Liver (tissue), 9 donors: ENCODE results near the gene TBC1D22B. TPM values are rescaled to one million over a fixed set of nuclear protein-coding genes. Genes with fewer than 3 reads are reported as not detected.

Experiments
- DNase-seq: peaks from one replicate; pipeline ENCODE4 v3.0.0-alpha.2; 2017; ENCODE audit warnings: low spot score
- H3K27ac ChIP-seq, 2 donors: one replicate each; pipeline ENCODE4 v1.7.0; 2013; ENCODE audit warnings: inconsistent platforms in 2 of 2, low read length in 2 of 2, control low read depth in 1 of 2, low read depth in 1 of 2, mild to moderate bottlenecking in 1 of 2
- H3K27me3 ChIP-seq, 4 donors: one replicate each; pipeline versions ENCODE4 v1.6.1 to v1.7.0; 2013; ENCODE audit warnings: low read length in 3 of 4, inconsistent platforms in 1 of 4, mild to moderate bottlenecking in 1 of 4, moderate library complexity in 1 of 4; ENCODE audit not compliant: control insufficient read depth in 4 of 4, insufficient read depth in 4 of 4
- H3K36me3 ChIP-seq, 4 donors: one replicate each; pipeline versions ENCODE4 v1.6.1 to v1.7.0; 2013; ENCODE audit warnings: low read length in 3 of 4, mild to moderate bottlenecking in 3 of 4, low read depth in 1 of 4, moderate library complexity in 1 of 4; ENCODE audit not compliant: control insufficient read depth in 4 of 4, insufficient read depth in 3 of 4
- H3K4me1 ChIP-seq, 4 donors: one replicate each; pipeline versions ENCODE4 v1.6.1 to v1.7.0; 2013; ENCODE audit warnings: low read length in 3 of 4, mild to moderate bottlenecking in 3 of 4, moderate library complexity in 1 of 4; ENCODE audit not compliant: control insufficient read depth in 4 of 4, insufficient read depth in 4 of 4
- H3K4me3 ChIP-seq, 3 donors: one replicate each; pipeline versions ENCODE4 v1.6.1 to v1.7.0; 2013; ENCODE audit warnings: low read length in 3 of 3, control low read depth in 1 of 3, low read depth in 1 of 3, mild to moderate bottlenecking in 1 of 3
- H3K9ac ChIP-seq, 2 donors: one replicate each; pipeline ENCODE4 v1.7.0; 2013; ENCODE audit warnings: low read length in 2 of 2, mild to moderate bottlenecking in 2 of 2, moderate library complexity in 2 of 2, control low read depth in 1 of 2, low read depth in 1 of 2
- H3K9me3 ChIP-seq, 4 donors: one replicate each; pipeline versions ENCODE4 v1.6.1 to v1.7.0; 2013; ENCODE audit warnings: low read length in 3 of 4; ENCODE audit not compliant: control insufficient read depth in 4 of 4
- EGR1 ChIP-seq, 2 donors: IDR thresholded peaks; 2 replicates each; pipeline ENCODE4 v1.6.1; 2016 to 2018; ENCODE audit warnings: antibody characterized with exemption in 2 of 2, low read depth in 2 of 2
- FOXA1 ChIP-seq: IDR thresholded peaks from 2 replicates; pipeline ENCODE4 v1.6.1; 2016; ENCODE audit warnings: antibody characterized with exemption
- FOXA2 ChIP-seq: IDR thresholded peaks from 2 replicates; pipeline ENCODE4 v1.6.1; 2016; ENCODE audit warnings: antibody characterized with exemption
- GABPA ChIP-seq, 2 donors: IDR thresholded peaks in 1 of 2; conservative IDR thresholded peaks in 1 of 2; 2 replicates each; pipeline ENCODE4 v1.6.1; 2016; ENCODE audit warnings: antibody characterized with exemption in 2 of 2, mild to moderate bottlenecking in 1 of 2, moderate library complexity in 1 of 2
- HNF4G ChIP-seq: IDR thresholded peaks from 2 replicates; pipeline ENCODE4 v1.6.1; 2016; ENCODE audit warnings: antibody characterized with exemption
- JUND ChIP-seq, 2 donors: IDR thresholded peaks; 2 replicates each; pipeline ENCODE4 v1.6.1; 2016; ENCODE audit warnings: antibody characterized with exemption in 2 of 2
- NR2F2 ChIP-seq: IDR thresholded peaks from 2 replicates; pipeline ENCODE4 v1.6.1; 2016; ENCODE audit warnings: antibody characterized with exemption
- RAD21 ChIP-seq, 2 donors: IDR thresholded peaks; 2 replicates each; pipeline ENCODE4 v1.6.1; 2016; ENCODE audit warnings: antibody characterized with exemption in 2 of 2, mild to moderate bottlenecking in 2 of 2
- RXRA ChIP-seq, 2 donors: IDR thresholded peaks; 2 replicates each; pipeline ENCODE4 v1.6.1; 2017 to 2018; ENCODE audit warnings: antibody characterized with exemption in 2 of 2, mild to moderate bottlenecking in 1 of 2
- SP1 ChIP-seq: IDR thresholded peaks from 2 replicates; pipeline ENCODE4 v1.6.1; 2018; ENCODE audit warnings: antibody characterized with exemption, mild to moderate bottlenecking
- YY1 ChIP-seq: IDR thresholded peaks from 2 replicates; pipeline ENCODE4 v1.6.1; 2016; ENCODE audit warnings: antibody characterized with exemption, mild to moderate bottlenecking
- WGBS: extraction: QIAGEN DNeasy Blood & Tissue Kit; methylation state at CpG from one replicate; pipeline ENCODE4 v1.1.7; 2013; 5-methylcytosine and 5-hydroxymethylcytosine counted together
- polyA plus RNA-seq, 2 donors: library from polyadenylated mRNA; stranded (reverse) in 1 of 2; unstranded in 1 of 2; fragments of 200-250 nt in 1 of 2; fragments of >200 nt in 1 of 2; fragmentation: Nextera tagmentation in 1 of 2; extraction: Ambion mirVana in 1 of 2; gene quantifications; one replicate each; pipeline versions ENCODE4 v1.2.1 to v1.2.3, GENCODE V29; 2013 to 2015
- total RNA-seq, 2 donors: library from RNA; depleted of rRNA; stranded (reverse); fragments of >200 nt; gene quantifications; one replicate each; pipeline ENCODE4 v1.2.3, GENCODE V29; 2014
- TF ChIP-seq, protein P1 (sequence below): fragments of 150-350 bp; IDR thresholded peaks from 2 replicates; pipeline ENCODE4 v1.5.1; 2017; ENCODE audit warnings: improper control_type of control experiment, low read depth, low read length; ENCODE audit not compliant: missing input control
- TF ChIP-seq, protein P2 (sequence below): IDR thresholded peaks from 2 replicates; pipeline ENCODE4 v1.6.1; 2016; ENCODE audit warnings: antibody characterized with exemption
- TF ChIP-seq, protein P3 (sequence below): IDR thresholded peaks from 2 replicates; pipeline ENCODE4 v1.6.1; 2016; ENCODE audit warnings: antibody characterized with exemption
- TF ChIP-seq, protein P4 (sequence below): IDR thresholded peaks from 2 replicates; pipeline ENCODE4 v1.6.1; 2016; ENCODE audit warnings: antibody characterized with exemption, mild to moderate bottlenecking
- TF ChIP-seq, protein P5 (sequence below): IDR thresholded peaks from 2 replicates; pipeline ENCODE4 v1.6.1; 2016; ENCODE audit warnings: antibody characterized with exemption
- donor health status: healthy.
- donor health status: healthy.
- donor health status: healthy.
- donor health status: healthy.
- donor health status: healthy.

The TBC1D22B gene
- total and polyA plus RNA-seq, 4 donors, result 1.4 to 10.7 (median 1.9) TPM

DNA sequence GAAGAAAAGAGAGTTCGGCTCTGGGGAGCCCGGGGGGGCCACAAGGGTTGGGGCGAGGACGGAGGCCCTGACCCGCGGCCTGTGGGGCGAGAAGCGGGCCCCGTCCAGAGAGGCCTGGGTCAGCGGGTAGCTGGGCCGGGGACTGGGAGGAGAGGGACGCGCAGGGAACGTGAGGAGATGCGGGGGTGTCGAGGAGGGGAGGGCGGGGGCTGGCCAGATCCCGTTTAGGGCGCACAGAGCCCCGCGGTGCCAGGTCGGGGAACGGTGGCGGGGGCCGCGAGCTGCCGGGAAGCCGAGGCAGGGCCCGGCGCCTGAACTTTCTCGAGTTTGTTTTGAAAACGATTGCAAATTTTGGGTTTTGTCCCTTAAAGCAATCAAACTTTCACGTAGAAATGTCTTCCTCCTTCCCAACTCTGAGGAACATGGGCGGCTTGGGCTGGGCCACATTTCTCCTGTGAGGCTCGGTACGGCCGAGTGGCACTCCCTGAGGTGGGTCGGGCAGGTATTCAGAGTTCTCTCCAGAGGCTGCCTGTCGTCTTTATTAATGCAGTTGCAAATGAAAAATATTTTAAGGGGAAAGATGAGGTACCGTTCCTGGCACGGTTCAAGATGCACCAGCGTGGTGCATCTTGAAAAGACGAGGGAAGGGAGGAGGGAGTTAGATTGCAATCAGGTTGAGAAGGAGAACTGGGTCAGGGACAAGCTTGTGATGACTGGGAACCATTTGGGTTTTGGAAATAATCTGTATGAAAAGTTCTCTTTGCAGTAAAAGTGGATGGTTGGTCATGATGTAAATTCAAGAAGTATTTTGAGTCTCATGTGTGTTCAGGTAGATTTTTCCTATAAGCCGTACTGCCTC lies 97.2 kb downstream of the TBC1D22B start:
- H3K27me3 ChIP-seq, result no peaks in the 10 kb centered on the region
- WGBS, result 6% methylated on average over 44 of the region's 44 CpGs
- no peaks in the 10 kb centered on the region for H3K9me3 ChIP-seq
- H3K27ac ChIP-seq, result no peak overlapping the region
- no peaks in the 10 kb centered on the region for H3K36me3 ChIP-seq
- no peak for DNase-seq
- H3K4me3 ChIP-seq, result peak overlapping the region; percentile 79 to 89 (median 82)
- TF ChIP-seq, protein P1, sequence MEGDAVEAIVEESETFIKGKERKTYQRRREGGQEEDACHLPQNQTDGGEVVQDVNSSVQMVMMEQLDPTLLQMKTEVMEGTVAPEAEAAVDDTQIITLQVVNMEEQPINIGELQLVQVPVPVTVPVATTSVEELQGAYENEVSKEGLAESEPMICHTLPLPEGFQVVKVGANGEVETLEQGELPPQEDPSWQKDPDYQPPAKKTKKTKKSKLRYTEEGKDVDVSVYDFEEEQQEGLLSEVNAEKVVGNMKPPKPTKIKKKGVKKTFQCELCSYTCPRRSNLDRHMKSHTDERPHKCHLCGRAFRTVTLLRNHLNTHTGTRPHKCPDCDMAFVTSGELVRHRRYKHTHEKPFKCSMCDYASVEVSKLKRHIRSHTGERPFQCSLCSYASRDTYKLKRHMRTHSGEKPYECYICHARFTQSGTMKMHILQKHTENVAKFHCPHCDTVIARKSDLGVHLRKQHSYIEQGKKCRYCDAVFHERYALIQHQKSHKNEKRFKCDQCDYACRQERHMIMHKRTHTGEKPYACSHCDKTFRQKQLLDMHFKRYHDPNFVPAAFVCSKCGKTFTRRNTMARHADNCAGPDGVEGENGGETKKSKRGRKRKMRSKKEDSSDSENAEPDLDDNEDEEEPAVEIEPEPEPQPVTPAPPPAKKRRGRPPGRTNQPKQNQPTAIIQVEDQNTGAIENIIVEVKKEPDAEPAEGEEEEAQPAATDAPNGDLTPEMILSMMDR, result no peak
- TF ChIP-seq, protein P2, sequence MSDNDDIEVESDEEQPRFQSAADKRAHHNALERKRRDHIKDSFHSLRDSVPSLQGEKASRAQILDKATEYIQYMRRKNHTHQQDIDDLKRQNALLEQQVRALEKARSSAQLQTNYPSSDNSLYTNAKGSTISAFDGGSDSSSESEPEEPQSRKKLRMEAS, result no peak
- TF ChIP-seq GABPA (IDR thresholded peaks at IDR 0.05 in 1 of 2, conservative IDR thresholded peaks at IDR 0.05 in 1 of 2) (no peak), JUND (IDR thresholded peaks at IDR 0.05) (no peak), FOXA2 (no peak), NR2F2 (no peak), FOXA1 (no peak), RXRA (IDR thresholded peaks at IDR 0.05) (no peak), SP1 (no peak), HNF4G (no peak)
- TF ChIP-seq, protein P3, sequence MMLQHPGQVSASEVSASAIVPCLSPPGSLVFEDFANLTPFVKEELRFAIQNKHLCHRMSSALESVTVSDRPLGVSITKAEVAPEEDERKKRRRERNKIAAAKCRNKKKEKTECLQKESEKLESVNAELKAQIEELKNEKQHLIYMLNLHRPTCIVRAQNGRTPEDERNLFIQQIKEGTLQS, result no peak
- TF ChIP-seq, protein P4, sequence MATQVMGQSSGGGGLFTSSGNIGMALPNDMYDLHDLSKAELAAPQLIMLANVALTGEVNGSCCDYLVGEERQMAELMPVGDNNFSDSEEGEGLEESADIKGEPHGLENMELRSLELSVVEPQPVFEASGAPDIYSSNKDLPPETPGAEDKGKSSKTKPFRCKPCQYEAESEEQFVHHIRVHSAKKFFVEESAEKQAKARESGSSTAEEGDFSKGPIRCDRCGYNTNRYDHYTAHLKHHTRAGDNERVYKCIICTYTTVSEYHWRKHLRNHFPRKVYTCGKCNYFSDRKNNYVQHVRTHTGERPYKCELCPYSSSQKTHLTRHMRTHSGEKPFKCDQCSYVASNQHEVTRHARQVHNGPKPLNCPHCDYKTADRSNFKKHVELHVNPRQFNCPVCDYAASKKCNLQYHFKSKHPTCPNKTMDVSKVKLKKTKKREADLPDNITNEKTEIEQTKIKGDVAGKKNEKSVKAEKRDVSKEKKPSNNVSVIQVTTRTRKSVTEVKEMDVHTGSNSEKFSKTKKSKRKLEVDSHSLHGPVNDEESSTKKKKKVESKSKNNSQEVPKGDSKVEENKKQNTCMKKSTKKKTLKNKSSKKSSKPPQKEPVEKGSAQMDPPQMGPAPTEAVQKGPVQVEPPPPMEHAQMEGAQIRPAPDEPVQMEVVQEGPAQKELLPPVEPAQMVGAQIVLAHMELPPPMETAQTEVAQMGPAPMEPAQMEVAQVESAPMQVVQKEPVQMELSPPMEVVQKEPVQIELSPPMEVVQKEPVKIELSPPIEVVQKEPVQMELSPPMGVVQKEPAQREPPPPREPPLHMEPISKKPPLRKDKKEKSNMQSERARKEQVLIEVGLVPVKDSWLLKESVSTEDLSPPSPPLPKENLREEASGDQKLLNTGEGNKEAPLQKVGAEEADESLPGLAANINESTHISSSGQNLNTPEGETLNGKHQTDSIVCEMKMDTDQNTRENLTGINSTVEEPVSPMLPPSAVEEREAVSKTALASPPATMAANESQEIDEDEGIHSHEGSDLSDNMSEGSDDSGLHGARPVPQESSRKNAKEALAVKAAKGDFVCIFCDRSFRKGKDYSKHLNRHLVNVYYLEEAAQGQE, result no peak
- TF ChIP-seq, protein P5, sequence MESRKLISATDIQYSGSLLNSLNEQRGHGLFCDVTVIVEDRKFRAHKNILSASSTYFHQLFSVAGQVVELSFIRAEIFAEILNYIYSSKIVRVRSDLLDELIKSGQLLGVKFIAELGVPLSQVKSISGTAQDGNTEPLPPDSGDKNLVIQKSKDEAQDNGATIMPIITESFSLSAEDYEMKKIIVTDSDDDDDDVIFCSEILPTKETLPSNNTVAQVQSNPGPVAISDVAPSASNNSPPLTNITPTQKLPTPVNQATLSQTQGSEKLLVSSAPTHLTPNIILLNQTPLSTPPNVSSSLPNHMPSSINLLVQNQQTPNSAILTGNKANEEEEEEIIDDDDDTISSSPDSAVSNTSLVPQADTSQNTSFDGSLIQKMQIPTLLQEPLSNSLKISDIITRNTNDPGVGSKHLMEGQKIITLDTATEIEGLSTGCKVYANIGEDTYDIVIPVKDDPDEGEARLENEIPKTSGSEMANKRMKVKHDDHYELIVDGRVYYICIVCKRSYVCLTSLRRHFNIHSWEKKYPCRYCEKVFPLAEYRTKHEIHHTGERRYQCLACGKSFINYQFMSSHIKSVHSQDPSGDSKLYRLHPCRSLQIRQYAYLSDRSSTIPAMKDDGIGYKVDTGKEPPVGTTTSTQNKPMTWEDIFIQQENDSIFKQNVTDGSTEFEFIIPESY, result no peak
- peak overlapping the region; percentile 27 to 58 for H3K9ac ChIP-seq
- H3K4me1 ChIP-seq, result peaks cover 0 to 10% (median 8%) of the 10 kb centered on the region in 4 donors

DNA sequence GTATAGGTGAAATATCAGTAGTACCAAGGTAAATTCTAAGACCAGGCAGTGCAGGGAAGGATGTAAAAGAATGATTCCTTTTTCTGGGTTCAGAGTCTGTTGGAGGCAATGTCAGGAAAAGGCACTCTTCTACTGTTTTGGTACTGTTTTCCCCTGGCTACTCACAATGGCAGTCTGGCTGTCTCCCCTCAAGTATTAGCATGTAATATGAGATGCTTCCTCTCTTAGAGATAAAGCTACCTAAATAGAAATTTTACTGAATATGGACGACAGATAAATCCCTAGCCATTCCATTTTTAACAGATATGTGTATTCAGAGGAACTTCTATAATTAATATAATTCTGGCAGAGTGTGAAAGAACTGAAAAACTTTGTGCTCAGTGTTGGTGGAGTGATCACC lies 99.7 kb downstream of the TBC1D22B start:
- TF ChIP-seq JUND (IDR thresholded peaks at IDR 0.05), result no peak
- TF ChIP-seq, protein P3, result no peak
- no peak for TF ChIP-seq FOXA1
- no peak for TF ChIP-seq RAD21 (IDR thresholded peaks at IDR 0.05)
- TF ChIP-seq, protein P4, result no peak
- TF ChIP-seq EGR1 (IDR thresholded peaks at IDR 0.05; ENCODE audit: low read depth in 2 of 2), result no peak
- TF ChIP-seq, protein P5, result no peak
- TF ChIP-seq RXRA (IDR thresholded peaks at IDR 0.05), result no peak
- no peak for TF ChIP-seq YY1
- H3K27me3 ChIP-seq, result no peaks in the 10 kb centered on the region
- DNase-seq, result no peak
- H3K4me3 ChIP-seq, result no peak overlapping the region
- 68% methylated on average over 1 of the region's 1 CpG for WGBS
- peaks cover 0 to 10% (median 4%) of the 10 kb centered on the region in 4 donors for H3K36me3 ChIP-seq
- peaks cover 0 to 10% (median 8%) of the 10 kb centered on the region in 4 donors for H3K4me1 ChIP-seq
- H3K9ac ChIP-seq, result no peak overlapping the region
- no peaks in the 10 kb centered on the region for H3K9me3 ChIP-seq
- no peak overlapping the region for H3K27ac ChIP-seq
